HCEC 1CT (cell line): ENCODE measurements around the gene CEP112.
"Not testable (repeated sequence)": the region's sequence is repeated elsewhere in the genome, so short reads cannot be mapped to it uniquely, and the experiment has no call there.

ENCODE experiments used
- DNase-seq: peaks from one replicate; pipeline ENCODE4 v3.0.0-alpha.2; 2017

The CEP112 gene

DNA sequence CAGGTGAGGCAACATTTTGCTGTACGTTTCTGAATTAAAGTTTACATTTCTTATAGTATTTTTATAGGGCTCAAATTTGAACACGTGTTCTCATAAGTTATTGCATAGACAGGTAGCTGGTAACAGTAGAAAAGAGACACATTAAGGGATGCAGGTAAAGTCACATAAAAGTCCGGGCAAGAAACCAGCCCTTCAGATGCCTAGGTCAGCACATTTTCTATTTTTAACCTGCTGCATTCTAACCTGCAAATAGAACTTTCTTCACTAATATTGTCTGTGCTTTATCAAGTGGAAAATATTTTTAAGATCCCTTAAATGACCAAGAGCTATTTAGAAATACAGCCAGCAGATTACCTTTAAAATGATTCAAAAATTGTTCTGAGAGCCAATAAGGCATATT lies 323.1 kb downstream of the CEP112 start:
- DNase-seq: no peak

DNA sequence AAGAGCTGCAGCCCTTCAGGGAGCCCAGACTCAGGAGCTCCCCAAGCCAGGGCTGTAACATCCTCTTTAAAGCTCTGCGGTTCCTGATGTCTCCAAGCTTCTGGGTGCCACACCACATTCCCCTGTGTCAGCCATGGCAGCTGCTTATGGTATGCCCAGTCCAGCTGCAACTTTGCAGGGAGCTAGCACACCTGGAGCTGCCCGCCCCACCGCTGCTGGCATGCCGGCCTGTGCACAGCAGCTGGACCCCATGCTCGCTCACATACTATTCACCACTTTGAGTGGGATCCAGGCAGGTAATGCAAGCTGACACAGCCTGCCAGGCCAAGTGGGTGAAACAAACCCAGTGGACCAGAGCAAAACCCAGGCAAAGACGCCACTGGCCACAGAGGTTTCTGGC lies 324.9 kb downstream of the CEP112 start:
- DNase-seq: no peak

GRCh38 chr17:65865715-65866425 lies 326.1 kb downstream of the CEP112 start:
- DNase-seq: no peak

DNA sequence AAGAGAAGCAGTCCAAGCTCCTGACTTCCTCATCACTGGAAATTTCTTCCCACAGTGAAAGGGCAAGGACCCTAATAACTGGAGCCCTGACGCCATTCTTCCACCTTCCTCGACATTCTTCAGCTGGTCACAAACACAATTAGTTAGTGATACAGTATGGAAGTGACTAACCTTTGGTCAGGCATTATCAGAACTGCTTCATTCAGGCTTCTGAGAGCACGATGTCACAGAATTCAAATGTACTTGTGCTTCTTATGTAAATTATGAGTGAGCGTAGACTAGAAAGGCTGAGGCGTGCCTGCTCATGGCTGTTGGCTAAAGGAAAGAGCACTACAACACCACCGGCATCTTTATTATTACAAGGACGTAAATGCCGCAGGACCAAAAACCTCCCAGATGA lies 327.5 kb downstream of the CEP112 start:
- DNase-seq: no peak

- no peak for DNase-seq
Measured at GRCh38 chr17:65857718-65858117, 334.2 kb downstream of the CEP112 start.

DNA sequence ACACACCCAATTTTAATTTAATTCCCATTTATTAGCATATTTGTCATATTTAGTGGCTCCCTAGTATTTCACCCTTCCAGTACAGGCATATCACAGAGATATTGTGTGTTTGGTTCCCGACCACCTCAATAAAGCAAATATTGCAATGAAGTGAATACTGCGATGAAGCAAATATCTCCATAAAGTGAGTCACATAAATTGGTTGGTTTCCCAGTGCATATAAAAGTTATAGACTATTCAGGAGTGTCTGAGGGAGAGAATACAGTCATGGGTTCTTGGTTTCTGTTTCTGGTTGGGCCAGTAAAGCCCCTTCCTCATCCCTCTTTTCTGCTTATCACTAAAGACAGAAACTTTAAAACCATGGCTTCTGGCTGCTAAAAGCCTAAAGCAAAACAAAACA lies 335.1 kb downstream of the CEP112 start:
- no peak for DNase-seq

DNA sequence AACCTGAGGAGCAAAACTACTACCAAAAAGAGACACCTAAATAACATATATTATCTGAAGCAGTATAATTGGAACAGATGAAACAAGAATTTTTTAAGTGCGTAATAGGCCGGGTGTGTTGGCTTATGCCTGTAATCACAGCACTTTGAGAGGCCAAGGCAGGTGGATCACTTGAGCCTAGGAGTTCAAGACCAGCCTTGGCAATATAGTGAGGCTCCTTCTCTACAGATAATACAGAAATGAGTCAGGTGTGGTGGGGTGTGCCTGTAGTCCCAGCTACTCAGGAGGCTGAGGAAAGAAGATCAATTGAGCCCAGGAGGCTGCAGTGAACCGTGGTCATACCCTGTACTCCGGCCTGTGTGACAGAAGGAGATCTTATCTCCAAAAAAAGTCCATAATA lies 336.3 kb downstream of the CEP112 start:
- DNase-seq: no peak

- DNase-seq: peak; percentile 2
Measured at GRCh38 chr17:65855245-65855644, 336.7 kb downstream of the CEP112 start.

- DNase-seq: no peak
Measured at GRCh38 chr17:65853816-65854215, 338.1 kb downstream of the CEP112 start.

- DNase-seq: no peak
Measured at GRCh38 chr17:65852911-65853310, 339.0 kb downstream of the CEP112 start.

DNA sequence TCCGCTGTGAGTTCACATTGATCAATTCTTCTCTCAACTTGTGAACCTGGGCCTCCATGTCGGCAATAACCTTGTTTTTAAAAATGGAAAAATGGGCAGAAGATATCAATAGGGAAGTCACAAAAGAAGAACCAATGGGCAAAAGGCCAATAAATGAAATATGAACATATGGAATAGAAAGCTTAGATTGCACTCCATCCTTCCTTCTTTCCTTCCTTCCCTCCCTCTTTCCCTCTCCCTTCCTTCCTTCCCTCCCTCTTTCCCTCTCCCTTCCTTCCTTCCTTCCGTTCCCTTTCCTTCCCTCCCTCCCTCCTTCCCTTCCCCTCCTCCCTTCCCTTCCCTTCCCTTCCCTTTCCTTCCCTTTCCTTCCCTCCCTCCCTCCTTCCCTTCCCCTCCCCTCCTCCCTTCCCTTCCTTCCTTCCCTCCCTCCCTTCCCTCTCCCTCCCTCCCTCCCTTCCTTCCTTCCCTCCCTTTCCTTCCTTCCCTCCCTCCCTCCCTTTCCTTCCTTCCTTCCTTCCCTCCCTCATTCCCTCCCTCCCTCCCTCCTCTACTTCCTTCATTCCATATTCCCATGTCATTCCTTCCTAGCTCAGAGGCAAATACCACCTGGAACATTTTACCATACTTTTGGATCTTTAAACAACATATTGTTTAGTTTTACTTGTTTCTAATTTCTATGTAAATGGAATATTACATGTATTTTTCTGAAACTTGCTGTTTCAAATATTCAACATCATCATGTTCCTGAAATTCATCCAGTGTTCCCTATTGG lies 339.8 kb downstream of the CEP112 start:
- no peak for DNase-seq

GRCh38 chr17:65850486-65850885 lies 341.4 kb downstream of the CEP112 start:
- peak; percentile 70 for DNase-seq

DNA sequence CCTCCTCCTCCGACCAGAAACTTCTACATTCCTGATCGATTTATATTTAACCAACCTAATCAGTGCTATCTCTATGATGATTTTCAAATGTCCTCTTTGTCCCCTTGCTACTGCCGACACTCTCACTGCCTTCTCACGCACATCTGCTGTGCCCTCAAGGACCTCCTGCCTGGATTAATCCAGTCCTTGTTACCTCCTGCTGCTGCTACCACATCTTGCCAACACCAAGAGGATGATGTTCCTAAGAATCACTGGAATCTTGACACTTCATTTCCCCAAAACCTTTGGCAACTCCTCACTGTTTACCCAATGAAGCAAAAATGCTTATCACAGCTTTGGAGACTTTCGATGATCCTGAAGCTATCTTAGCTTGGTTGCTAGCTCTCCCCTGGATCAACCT lies 343.2 kb downstream of the CEP112 start:
- no peak for DNase-seq

- no peak for DNase-seq
Measured at GRCh38 chr17:65841089-65841488, 350.8 kb downstream of the CEP112 start.

GRCh38 chr17:65837232-65837631 lies 354.7 kb downstream of the CEP112 start:
- not testable (repeated sequence) for DNase-seq

GRCh38 chr17:65833214-65833613 lies 358.7 kb downstream of the CEP112 start:
- no peak for DNase-seq

GRCh38 chr17:65830356-65830755 lies 361.6 kb downstream of the CEP112 start:
- no peak for DNase-seq

GRCh38 chr17:65826577-65826976 lies 365.4 kb downstream of the CEP112 start:
- peak; percentile 26 for DNase-seq

DNA sequence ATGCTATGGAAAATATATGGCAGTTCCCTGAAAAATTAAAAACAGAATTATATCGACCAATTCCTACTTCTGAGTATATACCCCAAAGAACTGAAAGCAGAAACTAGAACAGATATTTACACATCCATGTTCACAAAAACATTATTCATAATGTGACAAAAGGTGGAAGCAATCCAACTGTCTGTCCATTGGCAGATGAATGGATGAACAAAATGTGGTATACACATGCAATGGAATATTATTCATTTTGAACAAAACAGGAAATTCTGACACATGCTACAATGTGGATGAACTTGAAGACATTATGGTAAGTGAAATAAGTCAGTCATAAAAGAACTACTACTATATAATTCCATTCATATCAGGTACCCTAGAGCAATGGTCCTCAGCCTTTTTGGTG lies 367.0 kb downstream of the CEP112 start:
- DNase-seq: no peak

DNA sequence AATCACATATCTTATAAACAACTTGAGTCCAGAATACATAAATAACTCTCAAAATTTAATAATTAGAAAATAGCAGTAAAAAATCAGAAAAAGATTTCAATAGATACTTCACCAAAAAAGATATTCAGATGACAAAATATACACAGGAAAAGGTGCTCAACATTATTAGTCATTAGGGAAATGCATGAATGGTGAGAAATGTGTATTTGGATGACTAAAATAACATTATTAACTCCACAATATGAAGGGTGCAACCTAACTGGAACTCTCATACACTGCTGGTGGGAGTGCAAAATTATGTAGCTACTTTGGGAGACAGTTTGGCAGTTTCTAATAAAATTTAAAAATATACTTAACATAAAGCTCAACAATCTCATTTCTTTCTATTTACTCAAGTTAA lies 368.2 kb downstream of the CEP112 start:
- no peak for DNase-seq

DNA sequence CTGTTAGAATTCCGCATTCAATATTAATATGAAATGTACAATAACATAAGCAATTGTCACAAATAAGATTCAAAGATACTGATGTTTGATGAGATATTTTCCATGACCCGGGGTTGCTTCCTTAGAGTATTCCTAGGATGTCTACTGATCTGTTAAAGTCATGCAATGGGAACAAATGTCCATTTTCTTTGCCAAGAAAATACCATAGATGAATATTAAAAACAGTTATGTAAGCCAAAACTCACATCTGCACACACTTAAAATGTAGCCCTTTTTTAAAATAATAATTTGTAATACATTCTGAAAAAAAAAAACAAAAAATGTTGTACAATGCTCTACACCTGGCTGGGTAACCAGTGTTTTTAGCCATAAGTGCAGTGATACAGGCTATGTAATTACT lies 371.1 kb downstream of the CEP112 start:
- DNase-seq: no peak

- DNase-seq: no peak
Measured at GRCh38 chr17:65820306-65820705, 371.6 kb downstream of the CEP112 start.

- DNase-seq: no peak
Measured at GRCh38 chr17:65819810-65820209, 372.1 kb downstream of the CEP112 start.

GRCh38 chr17:65817951-65818350 lies 374.0 kb downstream of the CEP112 start:
- DNase-seq: no peak

- DNase-seq: no peak
Measured at GRCh38 chr17:65814418-65814817, 377.5 kb downstream of the CEP112 start.
